GM19023 (cell line): ENCODE measurements around the gene ATP6V1G1.
"Not testable (repeated sequence)": the region's sequence is repeated elsewhere in the genome, so short reads cannot be mapped to it uniquely, and the experiment has no call there.

Experiments used
- ATAC-seq: cut with Tn5 transposase; IDR thresholded peaks from one replicate; pipeline ENCODE4 v1.9.1; 2021; ENCODE audit warnings: mild to moderate bottlenecking, moderate library complexity; ENCODE audit not compliant: unreplicated experiment

ATP6V1G1 gene

GRCh38 chr9:114587345-114588202 is at the start of gene ATP6V1G1:
Gene ATP6V1G1, plus strand, starts transcription at chr9:114587769. Its CDS starts 70 bp downstream, at chr9:114587839.
- ATAC-seq: peak; percentile 98

DNA sequence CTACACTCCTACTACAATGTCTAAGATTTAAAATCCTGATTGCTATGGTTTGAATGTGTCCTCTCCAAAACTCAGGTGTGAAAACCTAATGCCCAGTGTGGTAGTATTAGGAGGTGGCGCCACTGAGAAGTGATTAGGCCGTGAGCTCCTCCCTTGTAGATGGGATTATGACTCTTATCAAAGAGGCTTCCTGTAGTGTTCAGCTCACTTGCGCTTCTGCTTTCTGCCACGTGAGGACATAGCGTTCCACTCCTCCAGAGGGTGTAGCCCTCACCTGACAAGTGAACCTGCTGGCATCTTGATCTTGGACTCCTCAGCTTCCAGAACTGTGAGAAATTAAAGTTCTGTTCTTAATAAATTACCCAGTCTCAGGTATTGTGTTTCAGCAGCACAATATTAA is 49.3 kb upstream of the ATP6V1G1 start:
- no peak for ATAC-seq

DNA sequence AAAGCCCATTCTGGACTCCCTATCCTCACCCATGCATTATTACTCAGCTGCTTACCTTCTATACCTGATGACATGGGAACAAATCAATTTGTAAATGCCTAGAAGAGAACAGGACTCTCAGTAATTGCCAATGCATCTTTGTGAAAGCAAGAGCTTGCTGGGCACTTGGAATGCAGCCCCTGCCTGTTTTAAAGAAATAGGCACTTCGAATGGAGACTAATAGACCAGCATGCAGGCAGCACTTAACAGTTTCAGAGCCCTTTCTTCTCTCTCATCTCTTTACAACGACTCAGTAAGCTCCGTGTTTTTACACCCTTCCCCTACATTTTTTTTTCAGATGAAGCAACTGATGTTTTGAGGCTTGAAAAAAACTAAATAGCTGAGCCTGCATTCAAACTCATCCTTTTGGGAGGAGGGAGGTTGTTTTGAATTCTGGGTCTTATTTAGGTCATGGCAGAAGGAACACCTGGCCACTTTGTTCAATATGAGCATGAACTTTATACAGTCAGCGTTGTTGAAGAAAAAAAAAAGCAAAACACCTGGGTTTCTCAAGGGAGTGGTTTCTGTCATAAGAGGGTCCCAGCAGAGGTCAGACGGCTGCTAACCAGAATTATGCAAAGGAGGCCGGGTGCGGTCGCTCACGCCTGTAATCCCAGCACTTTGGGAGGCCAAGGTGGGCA is 47.7 kb upstream of the ATP6V1G1 start:
- ATAC-seq: no peak

GRCh38 chr9:114545055-114545454 is 42.5 kb upstream of the ATP6V1G1 start:
- no peak for ATAC-seq

- no peak for ATAC-seq
These were observed 40.7 kb upstream of the ATP6V1G1 start for GRCh38 chr9:114546851-114547250.

DNA sequence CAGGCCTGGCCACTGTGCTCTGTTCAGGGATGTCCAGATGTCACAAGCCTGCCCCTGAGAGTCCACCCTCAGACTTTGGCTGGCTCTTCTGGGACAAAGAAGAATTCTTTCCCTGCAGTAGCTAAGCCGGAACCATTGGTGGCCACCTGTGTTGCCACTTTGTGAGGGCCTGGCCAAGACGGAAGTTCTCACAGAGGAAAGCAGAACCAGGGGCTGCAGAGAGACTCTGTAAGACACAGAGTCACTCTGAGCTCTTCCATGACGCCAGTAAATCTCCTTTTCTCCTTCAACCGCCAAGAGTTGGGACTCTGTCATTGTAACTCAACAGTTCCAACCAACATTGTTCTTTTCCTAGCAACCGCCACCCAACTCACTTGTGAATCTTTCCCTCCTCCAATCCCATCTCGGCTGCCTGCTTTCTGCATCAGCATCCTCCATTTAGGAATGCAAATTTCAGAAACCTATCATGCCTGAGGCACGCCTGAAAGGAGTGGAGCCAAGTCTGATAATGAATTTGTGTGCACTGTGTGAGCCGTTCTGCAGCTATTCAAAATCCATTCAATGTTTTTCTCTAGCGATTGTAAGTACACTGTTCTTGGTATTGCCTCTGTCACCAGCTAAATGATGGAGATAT is 37.8 kb upstream of the ATP6V1G1 start:
- no peak for ATAC-seq

DNA sequence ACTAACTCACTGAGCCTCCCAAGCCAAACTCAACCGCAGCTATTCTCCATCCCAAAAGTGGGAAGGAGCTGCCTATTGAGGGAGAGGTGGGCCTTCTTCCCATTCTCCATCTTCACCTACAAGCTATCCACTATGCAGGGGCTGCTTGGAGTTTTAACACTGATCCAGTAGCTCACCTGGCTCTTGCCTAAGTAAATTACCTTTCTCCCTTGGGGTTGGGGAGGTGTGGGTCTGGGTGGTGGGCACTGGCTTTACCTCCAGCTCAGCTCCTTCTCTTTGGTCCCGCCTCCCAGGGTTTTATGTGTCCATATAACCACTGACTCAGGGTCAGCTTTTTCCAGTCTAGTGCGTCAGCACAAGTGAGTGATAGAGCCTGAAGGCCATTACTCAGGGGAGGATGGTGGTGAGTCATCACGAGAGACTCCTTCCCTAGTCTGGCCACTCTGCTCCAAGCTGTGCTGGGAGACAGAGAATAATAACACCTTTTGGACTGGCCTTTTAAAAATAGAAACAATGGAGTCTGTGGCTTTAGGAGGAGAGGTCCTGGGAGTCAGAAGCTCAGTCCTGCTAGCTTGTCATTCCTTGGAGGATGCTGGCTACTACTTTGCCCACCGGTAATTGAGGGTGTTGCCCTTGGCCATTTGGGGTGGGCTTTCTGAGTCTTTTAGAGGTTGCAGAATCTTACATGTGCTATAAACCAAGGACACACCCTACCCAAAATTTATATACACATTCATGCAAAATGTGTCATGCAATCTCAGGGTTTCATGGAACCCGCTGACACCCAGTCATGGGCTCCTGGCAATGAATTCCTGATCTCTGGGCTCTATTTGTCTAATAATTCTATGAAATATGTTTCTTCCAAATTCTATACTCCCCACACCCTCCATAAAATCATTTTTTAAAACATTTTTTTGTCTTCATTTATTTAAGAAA is 35.6 kb upstream of the ATP6V1G1 start:
- ATAC-seq: no peak

GRCh38 chr9:114552706-114553105 is 34.9 kb upstream of the ATP6V1G1 start:
- ATAC-seq: no peak

DNA sequence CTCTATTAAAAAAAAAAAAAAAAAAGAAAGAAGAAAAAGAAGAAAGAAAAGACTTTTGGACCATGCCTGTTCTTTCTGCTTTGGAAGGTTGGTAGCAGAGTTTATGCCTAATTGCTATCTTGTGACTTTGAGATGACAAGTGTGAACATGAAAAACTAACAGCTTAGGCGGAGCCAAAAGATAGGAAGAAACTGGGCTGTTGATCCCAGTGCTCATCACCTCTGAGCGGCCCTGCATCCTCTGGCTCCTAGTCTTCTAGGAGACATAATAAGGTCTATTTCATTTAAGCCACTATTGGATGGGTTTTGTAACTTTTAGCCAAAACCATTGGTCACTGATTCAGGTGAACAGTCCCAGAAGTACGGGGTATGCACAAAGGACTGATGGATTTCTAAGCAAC is 34.4 kb upstream of the ATP6V1G1 start:
- ATAC-seq: no peak

DNA sequence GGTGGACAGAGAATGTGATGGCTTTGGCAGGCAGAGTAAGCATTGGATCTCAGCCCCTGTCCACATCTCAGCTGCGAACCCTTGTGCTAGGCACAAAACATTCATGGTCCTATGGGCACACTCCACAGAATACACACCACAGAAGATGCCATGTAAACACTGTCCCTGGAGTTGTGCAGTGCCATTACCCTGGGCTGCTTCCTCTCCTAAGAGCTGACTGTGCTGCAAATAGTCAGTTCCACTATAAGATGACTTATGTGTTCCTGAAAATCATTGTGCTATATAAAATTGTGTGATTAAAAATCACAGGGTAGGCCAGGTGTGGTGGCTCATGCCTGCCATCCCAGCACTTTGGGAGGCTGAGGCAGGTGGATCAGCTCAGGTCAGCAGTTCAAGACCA is 31.9 kb upstream of the ATP6V1G1 start:
- no peak for ATAC-seq

DNA sequence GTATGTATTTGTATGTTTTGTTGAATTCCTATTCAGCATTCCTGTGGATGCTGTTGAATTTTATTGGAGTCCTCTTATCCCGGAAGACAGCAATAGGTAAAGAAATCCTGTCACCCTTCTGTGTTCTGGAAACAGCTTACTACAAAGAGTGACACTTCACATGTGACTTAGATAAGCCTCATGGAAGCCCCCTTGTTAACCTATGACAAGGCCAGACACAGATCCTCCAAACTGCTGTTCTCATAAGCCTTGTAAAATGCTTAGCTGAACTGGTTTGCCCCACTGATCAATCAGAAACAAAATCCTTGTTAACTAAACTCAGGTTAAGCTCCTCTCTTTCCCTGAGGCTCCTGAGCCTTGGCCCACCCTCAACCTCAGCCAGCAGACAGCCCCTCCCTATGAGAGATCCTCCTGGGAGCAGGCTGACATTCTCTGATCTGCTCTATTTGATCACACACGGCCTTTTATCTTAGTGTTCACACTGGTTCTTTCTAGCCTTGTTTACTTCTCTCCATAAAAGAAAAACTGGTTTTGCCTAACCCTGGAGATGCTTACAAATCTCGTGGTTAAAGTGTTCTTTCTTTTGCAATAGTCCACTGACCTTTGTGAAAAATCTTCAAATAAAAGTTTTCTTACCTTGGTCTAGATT is 29.4 kb upstream of the ATP6V1G1 start:
- ATAC-seq: no peak

GRCh38 chr9:114559830-114560513 is 27.6 kb upstream of the ATP6V1G1 start:
- no peak for ATAC-seq

DNA sequence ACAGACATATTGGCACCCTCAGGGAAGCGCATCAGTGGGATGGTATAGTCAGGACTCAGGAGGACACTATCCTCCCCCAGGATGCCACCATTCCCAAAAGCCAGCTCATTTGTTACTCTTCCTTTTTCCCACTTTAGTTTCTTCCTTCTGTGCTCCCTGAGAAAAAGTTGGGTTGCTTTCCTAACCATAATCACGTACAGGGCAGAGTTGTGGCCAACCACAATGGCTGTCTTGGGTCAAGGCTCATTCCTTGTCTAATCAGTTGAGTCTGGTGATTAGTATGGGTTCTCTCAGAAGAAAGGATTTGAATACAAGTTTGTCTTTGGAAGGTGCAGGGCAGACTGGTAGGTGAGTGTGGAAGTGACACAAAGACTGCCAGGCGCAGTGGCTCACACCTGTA is 26.6 kb upstream of the ATP6V1G1 start:
- ATAC-seq: no peak

DNA sequence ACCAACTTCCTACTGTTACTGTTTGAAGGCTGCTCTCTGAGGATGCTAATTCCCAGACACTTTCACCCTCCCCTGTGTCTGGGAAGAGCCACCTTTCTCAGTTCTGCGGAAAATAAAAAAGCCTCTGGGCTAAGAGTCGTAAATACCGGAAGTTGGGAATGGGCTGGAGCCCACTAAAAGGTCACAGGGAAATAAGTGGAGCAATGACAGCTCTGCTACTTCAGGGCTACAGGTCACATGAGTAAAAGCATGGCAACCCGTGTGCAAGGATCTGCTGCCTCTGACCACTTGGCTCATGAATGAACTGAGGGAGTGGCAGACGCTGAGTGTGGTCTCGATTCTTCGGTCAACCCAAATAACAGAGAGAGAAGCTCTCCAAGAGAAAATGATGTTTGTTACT is 25.8 kb upstream of the ATP6V1G1 start:
- ATAC-seq: no peak

GRCh38 chr9:114565204-114565603 is 22.4 kb upstream of the ATP6V1G1 start:
- no peak for ATAC-seq

GRCh38 chr9:114570742-114571141 is 16.8 kb upstream of the ATP6V1G1 start:
- ATAC-seq: no peak

DNA sequence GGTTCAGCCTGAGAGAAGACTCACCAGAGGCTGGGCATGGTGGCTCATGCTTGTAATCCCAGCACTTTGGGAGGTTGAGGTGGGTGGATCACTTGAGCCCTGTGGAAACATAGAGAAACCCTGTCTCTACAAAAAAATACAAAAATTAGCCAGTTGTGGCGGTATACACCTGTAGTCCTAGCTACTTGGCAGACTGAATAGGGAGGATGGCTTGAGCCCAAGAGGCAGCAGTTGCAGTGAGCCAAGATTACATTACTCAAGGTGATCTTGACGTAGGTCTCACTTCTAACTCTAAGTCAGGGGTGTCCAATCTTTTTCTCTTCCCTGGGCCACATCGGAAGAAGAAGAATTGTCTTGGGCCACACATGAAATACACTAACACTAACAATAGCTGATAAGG is 16.2 kb upstream of the ATP6V1G1 start:
- ATAC-seq: no peak

DNA sequence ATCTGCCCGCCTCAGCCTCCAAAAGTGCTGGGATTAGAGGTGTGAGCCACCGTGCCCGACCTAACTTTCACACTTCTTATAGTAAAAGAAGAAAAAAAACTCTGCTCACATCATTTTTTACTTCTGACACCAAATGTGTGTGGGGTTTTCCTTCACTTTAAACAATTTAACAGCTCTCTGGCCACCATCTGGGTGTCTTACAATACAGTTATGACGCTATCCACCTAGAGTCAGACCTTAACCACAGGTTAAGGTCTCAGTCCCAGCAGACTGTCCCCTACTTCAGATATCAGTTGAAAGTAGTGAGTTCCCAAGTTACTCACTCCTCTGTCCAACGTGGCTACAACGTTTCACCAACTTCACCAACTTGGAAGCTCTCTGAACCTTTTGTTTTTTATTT is 15.4 kb upstream of the ATP6V1G1 start:
- ATAC-seq: no peak

DNA sequence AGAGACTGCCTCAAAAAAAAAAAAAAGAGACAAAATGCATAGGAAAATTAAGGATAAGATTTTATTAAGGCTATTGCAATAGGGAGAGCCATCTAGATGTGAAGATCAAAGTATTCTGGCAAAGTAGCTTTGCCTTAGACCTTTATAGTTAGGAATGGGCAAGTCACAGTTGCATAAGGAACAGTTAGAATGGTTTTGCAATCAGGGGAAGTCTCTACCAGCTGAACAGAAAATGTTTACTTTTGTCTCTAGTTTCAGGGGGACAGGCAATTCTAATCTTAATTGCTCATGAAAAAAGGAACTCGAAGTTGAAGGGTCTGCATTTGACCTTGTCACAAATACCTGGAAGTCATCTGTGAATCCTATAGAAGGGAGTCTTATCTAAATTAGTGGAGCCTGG is 13.1 kb upstream of the ATP6V1G1 start:
- ATAC-seq: no peak

DNA sequence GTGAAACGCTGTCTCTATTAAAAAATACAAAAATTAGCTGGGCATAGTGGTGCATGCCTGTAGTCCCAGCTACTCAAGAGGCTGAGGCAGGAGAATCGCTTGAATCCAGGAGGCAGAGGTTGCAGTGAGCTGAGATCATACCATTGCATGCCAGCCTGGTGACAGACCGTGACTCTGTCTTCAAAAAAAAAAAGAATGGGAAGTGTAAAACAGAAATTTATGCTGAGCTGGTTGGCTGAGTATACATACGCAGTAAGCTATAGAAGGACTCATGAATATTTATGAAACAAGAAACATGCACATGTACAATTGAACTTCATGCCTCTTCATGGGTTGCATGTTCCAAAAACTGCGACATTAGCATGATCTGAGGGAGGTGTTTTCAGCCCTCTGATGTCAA is 10.8 kb upstream of the ATP6V1G1 start:
- ATAC-seq: not testable (repeated sequence)
